Transverse colon (tissue), 4 donors: ENCODE results near the gene NKAP. TPM values are rescaled to one million over a fixed set of nuclear protein-coding genes. Genes with fewer than 3 reads are reported as not detected.
"Not testable (repeated sequence)": the region's sequence is repeated elsewhere in the genome, so short reads cannot be mapped to it uniquely, and the experiment has no call there.

Experiments used
- DNase-seq: peaks from one replicate; pipeline ENCODE4 v3.0.0-alpha.2; 2019
- H3K27ac ChIP-seq, 4 donors: fragments of 200-600 bp; sonication (generic); 2 replicates each; pipeline ENCODE4 v1.5.1; 2016 to 2018; ENCODE audit warnings: inconsistent platforms in 4 of 4
- H3K27me3 ChIP-seq: fragments of 200-600 bp; sonication (generic); 2 replicates; pipeline ENCODE4 v1.5.1; 2017; ENCODE audit warnings: inconsistent platforms
- H3K36me3 ChIP-seq, 4 donors: fragments of 200-600 bp; sonication (generic); 2 replicates each; pipeline ENCODE4 v1.5.1; 2017 to 2019; ENCODE audit warnings: inconsistent platforms in 4 of 4
- H3K4me1 ChIP-seq, 4 donors: fragments of 200-600 bp; sonication (generic); 2 replicates each; pipeline ENCODE4 v1.5.1; 2017 to 2020; ENCODE audit warnings: inconsistent platforms in 4 of 4
- H3K4me3 ChIP-seq, 4 donors: fragments of 200-600 bp; sonication (generic); 1 replicate in 1 of 4; 2 replicates in 3 of 4; pipeline versions ENCODE4 v1.5.1 to v1.6.1; 2017 to 2019; ENCODE audit warnings: inconsistent platforms in 4 of 4
- H3K9me3 ChIP-seq, 2 donors: fragments of 200-600 bp; sonication (generic); 2 replicates each; pipeline ENCODE4 v1.5.1; 2017 to 2019; ENCODE audit warnings: inconsistent platforms in 2 of 2
- EP300 ChIP-seq: sonication (generic); formaldehyde crosslinking; IDR thresholded peaks from one replicate; pipeline ENCODE4 v1.6.1; 2017; ENCODE audit warnings: antibody characterized with exemption, low read depth
- POLR2A ChIP-seq: fragments of 450-650 bp; IDR thresholded peaks from one replicate; pipeline ENCODE4 v1.6.1; 2016; ENCODE audit warnings: antibody characterized with exemption, mild to moderate bottlenecking, moderate library complexity
- POLR2AphosphoS5 ChIP-seq, 3 donors: sonication (generic); formaldehyde crosslinking; IDR thresholded peaks; one replicate each; pipeline ENCODE4 v1.6.1; 2016; ENCODE audit warnings: antibody characterized with exemption in 3 of 3
- WGBS, 2 donors: methylation state at CpG; one replicate each; pipeline ENCODE4 v1.1.5; 2018; ENCODE audit warnings: low coverage in 1 of 2; 5-methylcytosine and 5-hydroxymethylcytosine counted together
- in situ Hi-C, 4 donors: fragments of 200-750 bp; cut with MboI; loops; one replicate each; pipeline versions ENCODE4 v1.15.0 to v1.15.1; 2017; ENCODE audit warnings: low sequenced_read_pairs in 3 of 4, low pct_ligation_motif_present in 1 of 4, low pct_unique_long_range_greater_than_20kb in 1 of 4
- intact Hi-C: fragments of 100-400 bp; cut with DNase I; formaldehyde crosslinking; loops from one replicate; pipeline ENCODE4 v1.15.1; 2023; ENCODE audit warnings: low total_unique reads
- total RNA-seq, 4 donors: library from RNA; depleted of rRNA; stranded (reverse); fragments of >200 nt; gene quantifications; one replicate each; pipeline ENCODE4 v1.1.0, GENCODE V29; 2016
- TF ChIP-seq, protein P1 (sequence below), 5 experiments: fragments of 200-600 bp in 3 of 5; fragments of 450-650 bp in 2 of 5; sonication (generic) in 3 of 5; IDR thresholded peaks; 1 replicate in 2 of 5; 2 replicates in 3 of 5; pipeline ENCODE4 v1.5.1; 2016 to 2017; ENCODE audit warnings: antibody characterized with exemption in 5 of 5, inconsistent platforms in 3 of 5, mild to moderate bottlenecking in 2 of 5, moderate library complexity in 1 of 5

NKAP gene
- total RNA-seq, 4 donors from 2014 or later: 2.6 to 14.7 (median 8.5) TPM

DNA sequence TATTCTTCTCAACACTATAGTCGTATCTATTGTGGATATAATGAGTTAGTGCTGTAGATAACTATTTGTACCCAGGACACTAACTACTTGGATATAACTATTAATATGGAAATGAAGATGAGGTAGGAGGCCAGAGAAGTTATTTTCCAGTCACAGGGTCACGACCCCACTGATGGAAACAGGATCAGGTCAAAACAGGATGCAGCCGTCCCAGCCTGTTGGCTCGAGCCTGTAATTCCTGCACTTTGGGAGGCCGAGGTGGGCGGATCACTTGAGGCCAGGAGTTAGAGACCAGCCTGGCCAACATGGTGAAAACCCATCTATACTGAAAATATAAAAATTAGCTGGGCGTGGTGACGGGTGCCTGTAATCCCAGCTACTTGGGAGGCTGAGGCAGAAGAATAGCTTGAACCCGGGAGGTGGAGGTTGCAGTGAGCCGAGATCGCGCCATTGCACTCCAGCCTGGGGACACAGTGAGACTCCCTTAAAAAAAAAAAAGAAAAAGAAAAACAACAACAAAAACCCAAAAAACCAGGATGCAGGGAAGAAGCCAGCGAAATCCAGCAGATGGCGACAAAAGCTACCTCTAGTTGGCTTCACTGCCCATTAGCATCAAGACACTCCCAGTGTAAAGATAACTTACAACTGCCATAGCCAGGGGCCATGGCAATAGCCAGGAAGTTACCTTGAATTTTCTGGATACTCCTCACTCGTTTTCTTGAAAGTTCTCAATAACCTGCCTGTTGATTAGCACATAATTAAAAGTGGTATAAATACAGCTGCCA is 37.9 kb upstream of the NKAP start:
- no peak for DNase-seq
- Histone ChIP-seq H3K4me1 (no peaks in the 10 kb centered on the region), H3K27ac (no peak overlapping the region), H3K9me3 (no peaks in the 10 kb centered on the region), H3K36me3 (no peaks in the 10 kb centered on the region), H3K27me3 (no peaks in the 10 kb centered on the region), H3K4me3 (no peak overlapping the region)
- TF ChIP-seq EP300 (no peak), POLR2A (no peak), POLR2AphosphoS5 (IDR thresholded peaks at IDR 0.05) (no peak)
- TF ChIP-seq, protein P1, sequence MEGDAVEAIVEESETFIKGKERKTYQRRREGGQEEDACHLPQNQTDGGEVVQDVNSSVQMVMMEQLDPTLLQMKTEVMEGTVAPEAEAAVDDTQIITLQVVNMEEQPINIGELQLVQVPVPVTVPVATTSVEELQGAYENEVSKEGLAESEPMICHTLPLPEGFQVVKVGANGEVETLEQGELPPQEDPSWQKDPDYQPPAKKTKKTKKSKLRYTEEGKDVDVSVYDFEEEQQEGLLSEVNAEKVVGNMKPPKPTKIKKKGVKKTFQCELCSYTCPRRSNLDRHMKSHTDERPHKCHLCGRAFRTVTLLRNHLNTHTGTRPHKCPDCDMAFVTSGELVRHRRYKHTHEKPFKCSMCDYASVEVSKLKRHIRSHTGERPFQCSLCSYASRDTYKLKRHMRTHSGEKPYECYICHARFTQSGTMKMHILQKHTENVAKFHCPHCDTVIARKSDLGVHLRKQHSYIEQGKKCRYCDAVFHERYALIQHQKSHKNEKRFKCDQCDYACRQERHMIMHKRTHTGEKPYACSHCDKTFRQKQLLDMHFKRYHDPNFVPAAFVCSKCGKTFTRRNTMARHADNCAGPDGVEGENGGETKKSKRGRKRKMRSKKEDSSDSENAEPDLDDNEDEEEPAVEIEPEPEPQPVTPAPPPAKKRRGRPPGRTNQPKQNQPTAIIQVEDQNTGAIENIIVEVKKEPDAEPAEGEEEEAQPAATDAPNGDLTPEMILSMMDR (IDR thresholded peaks at IDR 0.05): peak in 1 of 5 experiments; percentile 21
- 50 to 51% methylated on average over 1 to 15 of the region's 15 CpGs for WGBS, 2 donors
- intact Hi-C loops (no loop called here), in situ Hi-C loops (no loop called here)

DNA sequence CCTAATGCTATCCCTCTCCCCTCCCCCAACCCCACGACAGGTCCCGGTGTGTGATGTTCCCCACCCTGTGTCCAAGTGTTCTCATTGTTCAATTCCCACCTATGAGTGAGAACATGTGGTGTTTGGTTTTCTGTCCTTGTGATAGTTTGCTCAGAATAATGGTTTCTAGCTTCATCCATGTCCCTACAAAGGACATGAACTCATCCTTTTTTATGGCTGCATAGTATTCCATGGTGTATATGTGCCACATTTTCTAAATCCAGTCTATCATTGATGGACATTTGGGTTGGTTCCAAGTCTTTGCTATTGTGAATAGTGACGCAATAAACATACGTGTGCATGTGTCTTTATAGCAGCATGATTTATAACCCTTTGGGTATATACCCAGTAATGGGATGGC is 33.6 kb upstream of the NKAP start:
- 68 to 94% methylated on average over 2 to 4 of the region's 4 CpGs for WGBS, 2 donors
- H3K27me3 ChIP-seq, in situ Hi-C loops, H3K4me3 ChIP-seq, H3K27ac ChIP-seq, intact Hi-C loops, H3K9me3 ChIP-seq, DNase-seq, H3K4me1 ChIP-seq, H3K36me3 ChIP-seq: not testable (repeated sequence)

DNA sequence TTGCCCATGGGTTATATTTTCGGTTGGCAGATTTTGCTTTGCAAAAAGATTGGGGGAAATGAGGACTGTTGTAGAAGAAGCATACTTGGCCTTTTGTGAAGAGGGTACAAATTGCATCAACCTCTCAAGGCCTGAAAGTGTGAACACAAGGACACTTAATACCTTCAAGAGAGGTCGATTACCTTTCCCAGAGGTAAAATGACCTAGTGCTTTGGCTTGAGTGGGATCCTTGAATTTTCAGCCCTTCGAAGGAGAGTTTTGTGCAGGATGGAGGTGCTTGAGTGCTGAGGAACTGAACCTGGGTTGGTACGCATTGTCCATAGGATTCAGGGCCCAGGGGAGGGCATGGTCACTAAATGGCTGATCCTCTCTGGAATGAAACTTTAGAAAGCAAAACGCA is 27.6 kb upstream of the NKAP start:
- TF ChIP-seq, protein P1 (IDR thresholded peaks at IDR 0.05): no peak
- TF ChIP-seq POLR2A: no peak
- TF ChIP-seq EP300: no peak
- TF ChIP-seq POLR2AphosphoS5 (IDR thresholded peaks at IDR 0.05): no peak
- H3K36me3 ChIP-seq: no peaks in the 10 kb centered on the region
- H3K27ac ChIP-seq: no peak overlapping the region
- H3K4me1 ChIP-seq: no peaks in the 10 kb centered on the region
- 66 to 75% methylated on average over 1 to 5 of the region's 5 CpGs for WGBS, 2 donors
- no peaks in the 10 kb centered on the region for H3K9me3 ChIP-seq
- H3K27me3 ChIP-seq: no peaks in the 10 kb centered on the region
- intact Hi-C loops: no loop called here
- no peak for DNase-seq
- no peak overlapping the region for H3K4me3 ChIP-seq
- in situ Hi-C loops: no loop called here

DNA sequence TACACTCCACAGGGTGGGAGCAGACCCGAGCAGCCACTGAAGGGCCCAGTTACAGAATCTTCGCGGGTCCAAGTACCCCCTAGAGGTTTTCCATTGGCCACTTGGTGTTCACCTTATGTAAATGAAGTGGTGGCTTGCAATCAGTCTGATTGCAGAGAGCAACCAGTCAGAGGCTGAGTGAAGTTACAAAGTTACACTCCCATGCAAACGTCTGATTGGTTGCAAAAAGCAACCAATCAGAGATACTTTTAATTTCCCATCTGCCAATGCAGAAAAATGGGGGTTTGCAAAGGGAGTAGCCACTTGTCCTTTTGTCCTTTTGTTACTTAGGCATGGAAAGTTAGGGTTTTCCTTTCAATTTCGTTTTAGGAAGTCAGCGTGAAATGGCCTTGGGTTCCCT is 27.0 kb upstream of the NKAP start:
- in situ Hi-C loops: no loop called here
- whole genome bisulfite sequencing, 2 donors: 70 to 71% methylated on average over 2 to 6 of the region's 6 CpGs
- intact Hi-C loops: no loop called here
- no peak overlapping the region for H3K27ac ChIP-seq
- H3K27me3 ChIP-seq: no peaks in the 10 kb centered on the region
- no peaks in the 10 kb centered on the region for H3K9me3 ChIP-seq
- no peak overlapping the region for H3K4me3 ChIP-seq
- no peaks in the 10 kb centered on the region for H3K36me3 ChIP-seq
- DNase-seq: no peak
- H3K4me1 ChIP-seq: no peaks in the 10 kb centered on the region
- TF ChIP-seq EP300 (no peak), POLR2AphosphoS5 (IDR thresholded peaks at IDR 0.05) (no peak), POLR2A (no peak)
- TF ChIP-seq, protein P1 (IDR thresholded peaks at IDR 0.05): no peak

DNA sequence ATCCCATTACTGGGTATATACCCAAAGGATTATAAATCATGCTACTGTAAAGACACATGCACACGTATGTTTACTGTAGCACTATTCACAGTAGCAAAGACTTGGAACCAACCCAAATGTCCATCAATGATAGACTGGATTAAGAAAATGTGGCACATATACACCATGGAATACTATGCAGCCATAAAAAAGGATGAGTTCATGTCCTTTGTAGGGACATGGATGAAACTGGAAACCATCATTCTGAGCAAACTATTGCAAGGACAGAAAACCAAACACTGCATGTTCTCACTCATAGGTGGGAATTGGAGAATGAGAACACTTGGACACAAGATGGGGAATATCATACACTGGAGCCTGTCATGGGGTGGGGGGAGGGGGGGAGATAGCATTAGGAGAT is 23.3 kb upstream of the NKAP start:
- H3K27me3 ChIP-seq, H3K4me1 ChIP-seq, H3K4me3 ChIP-seq, H3K9me3 ChIP-seq, H3K36me3 ChIP-seq, intact Hi-C loops, DNase-seq, H3K27ac ChIP-seq, in situ Hi-C loops: not testable (repeated sequence)
- WGBS, 2 donors: 94% methylated on average over 1 of the region's 1 CpG; no CpG with 5 or more reads in 1 of the 2 donors
